Dermis lymphatic vessel endothelial cell (primary cell): ENCODE measurements around the gene PAGR1. TPM values are rescaled to one million over a fixed set of nuclear protein-coding genes. Genes with fewer than 3 reads are reported as not detected.

Source experiments
- total RNA-seq: library from RNA; depleted of rRNA; stranded (reverse); fragments of >200 nt; gene quantifications from 2 replicates; pipeline ENCODE4 v1.2.1, GENCODE V29; 2014

The PAGR1 gene
- 14.0 and 15.6 TPM in 2 replicates for total RNA-seq

DNA sequence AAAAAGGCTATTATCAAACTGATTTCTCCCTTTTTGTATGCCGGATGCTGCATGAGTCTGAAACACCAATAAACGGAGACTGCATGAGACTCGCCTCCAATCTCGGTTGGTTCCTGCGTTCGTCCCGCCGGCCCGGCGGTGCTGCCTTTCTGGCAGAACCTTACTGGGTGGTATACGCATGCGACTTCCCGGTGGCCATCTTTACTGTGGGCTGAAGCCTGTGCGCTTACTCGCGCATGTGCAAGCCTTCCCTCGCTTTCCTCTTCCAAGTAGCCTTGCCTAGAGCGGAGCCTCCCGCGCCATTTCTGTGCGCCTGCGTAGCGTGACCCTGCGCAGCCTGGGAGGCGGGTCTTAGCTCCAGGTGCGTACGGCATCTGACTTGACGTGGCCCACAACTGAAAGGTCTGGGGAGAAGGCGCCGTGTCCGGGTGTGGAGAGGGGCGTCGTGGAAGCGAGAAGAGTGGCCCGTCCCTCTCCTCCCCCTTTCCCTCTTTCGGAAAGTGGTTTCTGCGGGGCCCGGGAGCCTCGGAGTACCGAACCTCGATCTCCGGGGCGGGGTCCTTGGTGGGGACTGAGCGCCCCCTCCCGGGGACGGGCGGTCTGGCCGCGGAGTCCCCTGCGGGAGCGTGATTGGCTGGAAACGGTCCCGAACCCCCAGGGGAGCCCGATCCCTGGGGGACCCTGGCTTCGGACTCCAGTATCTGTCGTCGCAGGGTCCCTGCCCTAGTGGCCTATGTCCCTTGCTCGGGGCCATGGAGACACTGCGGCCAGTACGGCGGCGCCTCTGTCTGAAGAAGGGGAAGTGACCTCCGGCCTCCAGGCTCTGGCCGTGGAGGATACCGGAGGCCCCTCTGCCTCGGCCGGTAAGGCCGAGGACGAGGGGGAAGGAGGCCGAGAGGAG is at the start of gene PAGR1:
PAGR1 (plus strand) TSS at position 360 of the 901 bp plus-strand sequence; CDS start at position 734, 374 bp downstream.

DNA sequence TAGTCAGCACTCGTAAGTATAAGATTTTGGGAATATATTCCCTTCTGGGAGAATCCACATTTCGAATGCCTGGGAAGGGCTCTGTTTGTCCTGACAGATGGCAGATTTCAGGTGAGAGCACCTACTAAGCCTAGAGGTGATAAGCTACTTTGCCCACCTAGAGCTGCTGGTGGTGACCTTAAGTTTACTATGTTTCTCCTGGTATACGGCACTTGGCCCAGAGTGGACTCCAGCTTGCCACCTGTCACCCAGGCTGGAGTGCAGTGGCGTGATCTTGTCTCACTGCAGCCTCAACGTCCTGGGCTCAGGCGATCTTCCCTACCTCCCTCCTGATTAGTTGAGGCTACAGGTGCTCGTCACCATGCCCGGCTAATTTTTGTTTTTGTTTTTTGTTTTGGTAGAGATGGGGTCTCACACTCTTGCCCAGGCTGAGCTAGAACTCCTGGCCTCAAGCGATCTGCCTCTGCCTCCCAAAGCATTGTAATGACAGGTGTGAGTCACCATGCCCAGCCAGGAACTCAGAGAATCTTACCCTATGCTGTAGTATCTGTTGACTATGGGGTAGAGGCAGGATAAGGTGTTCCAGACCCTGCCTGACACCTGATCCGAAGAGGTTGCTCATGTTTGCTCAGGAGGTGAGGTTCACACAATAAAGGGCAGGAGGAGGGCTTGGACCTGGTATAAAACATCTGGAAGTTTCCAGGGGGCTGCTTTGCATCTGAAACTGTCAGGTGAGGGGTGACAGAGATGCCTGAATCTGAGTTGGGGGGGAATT is 38.2 kb upstream of the PAGR1 start, which contains the start of gene ZG16:
ZG16 (plus strand) TSS at position 681 of the 775 bp plus-strand sequence. CDS start 1,011 bp downstream, outside the sequence.

DNA sequence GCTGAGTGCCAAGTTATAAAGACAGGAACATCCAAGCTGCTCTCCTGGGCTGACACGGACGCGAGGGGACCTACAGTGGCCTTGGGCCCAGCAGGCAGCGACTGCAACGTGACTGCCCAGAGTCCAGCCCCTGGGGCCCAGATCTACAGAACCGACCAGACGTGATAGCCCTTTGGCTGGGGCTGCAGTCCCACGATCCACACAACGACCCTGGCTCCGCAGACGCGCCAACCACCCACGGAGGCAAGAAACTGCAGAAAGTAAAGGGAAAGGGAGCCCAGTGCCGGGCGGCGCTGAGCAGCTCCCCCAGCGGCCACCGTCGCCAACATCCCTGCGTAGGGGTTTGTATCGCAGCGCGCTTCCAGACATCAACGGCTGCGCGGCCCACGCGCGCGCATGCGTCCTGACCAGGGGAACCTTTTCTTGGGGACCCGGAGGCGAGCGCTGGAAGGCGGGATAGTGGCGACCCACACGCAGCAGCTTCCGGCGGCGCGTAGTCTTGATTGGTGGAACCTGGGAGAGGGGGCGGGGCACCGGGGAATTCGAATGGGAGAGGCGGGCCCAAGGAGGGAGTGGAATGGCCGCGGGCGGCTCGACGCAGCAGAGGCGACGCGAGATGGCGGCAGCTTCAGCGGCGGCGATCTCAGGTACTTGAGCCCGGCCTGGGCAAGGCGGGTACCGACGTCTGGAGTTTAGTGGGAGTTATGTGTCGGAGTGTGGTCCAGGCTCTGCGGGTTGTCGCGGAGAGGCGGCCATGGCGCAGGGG is 25.6 kb upstream of the PAGR1 start, which contains the start of gene KIF22:
KIF22 (plus strand) TSS at position 569 of the 766 bp plus-strand sequence; CDS start at position 578, 9 bp downstream.

DNA sequence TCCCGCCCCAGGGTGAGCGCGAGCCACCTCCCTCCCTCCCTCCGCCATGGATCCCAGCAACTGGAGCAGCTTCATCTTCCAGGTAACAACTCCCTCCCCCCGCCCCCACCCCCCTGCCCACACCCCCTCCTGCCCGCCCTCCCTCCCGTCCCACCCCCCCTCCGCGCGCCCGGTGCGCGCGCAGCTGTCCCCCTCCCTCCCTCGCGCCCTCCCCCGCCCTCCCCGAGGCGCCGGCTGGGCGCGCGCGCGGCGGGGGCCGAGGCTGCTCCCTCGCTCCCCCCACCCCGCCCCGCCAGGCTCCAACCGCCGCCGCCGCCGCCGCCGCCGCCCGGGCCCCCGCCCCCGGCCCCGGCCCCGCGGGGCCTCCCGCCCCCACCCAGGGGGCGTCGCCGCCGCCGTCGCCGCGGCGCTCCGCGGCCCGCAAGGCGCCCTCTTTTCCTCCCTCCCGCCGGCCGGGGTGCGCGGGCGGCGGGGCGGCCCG is 9.8 kb upstream of the PAGR1 start, which contains the start of gene MAZ:
MAZ (plus strand) TSS at position 431 of the 481 bp plus-strand sequence. CDS start 173 bp downstream, outside the sequence.

DNA sequence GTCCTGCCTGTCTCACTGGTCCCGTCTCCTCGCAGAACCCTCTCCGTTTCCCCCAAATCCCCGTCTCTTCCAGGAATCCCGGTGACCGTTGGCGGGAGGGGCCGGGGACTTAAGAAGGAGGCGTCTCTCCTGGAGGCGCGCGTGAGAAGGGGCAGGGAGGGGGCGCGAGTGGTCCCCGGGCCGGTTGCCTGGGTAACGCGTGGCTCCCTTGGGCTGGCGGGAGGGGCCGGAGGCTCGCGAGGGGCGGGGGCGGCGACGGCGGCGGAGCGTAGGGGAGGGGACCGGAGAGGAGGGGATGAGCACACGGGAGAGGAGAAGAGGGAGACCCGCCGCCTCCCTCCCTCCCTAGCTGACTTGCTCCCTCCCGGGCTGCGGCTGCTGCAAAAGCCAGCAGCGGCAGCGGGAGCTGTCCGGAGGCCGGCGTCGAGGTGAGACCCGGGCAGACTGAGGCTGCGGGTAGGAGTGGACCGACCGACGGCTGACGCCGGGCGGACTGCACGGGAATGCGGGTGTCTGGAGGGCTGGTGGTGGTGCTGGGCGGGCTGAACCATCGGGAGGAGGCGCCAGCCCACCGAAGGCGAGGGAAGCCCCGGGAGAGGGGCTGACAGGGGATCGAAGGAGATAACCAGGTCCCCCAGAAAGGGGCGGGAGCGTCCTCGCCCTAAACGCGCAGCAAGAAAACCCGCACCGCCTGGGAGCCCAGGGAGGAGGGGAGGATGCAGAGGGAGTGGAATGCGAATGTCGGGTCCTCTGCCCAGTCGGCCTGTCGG is 3.9 kb upstream of the PAGR1 start, which contains the start of gene PRRT2:
PRRT2 (plus strand) TSS at position 298 of the 770 bp plus-strand sequence. CDS start 862 bp downstream, outside the sequence.

DNA sequence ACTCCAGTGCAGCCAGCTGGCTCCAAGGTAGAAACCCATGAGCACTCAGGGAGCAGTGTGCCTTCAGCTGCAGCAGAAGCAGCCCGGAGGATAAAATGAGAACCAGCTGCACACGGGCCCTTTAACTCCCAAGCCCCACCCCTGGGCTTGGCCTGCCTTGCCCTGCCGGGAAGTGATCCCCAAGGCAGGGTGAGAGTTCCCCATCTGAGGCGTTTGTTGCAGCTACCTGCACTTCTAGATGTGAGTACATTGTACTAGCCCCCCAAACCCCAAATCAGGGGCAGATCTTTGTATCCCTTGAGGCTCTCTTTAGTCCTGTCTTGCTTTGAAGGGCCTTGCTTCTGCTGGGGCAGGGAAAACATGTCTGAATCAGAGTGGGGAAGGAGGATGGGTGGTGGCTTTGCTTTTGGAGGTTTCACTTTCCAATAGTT is 4.3 kb downstream of the PAGR1 start, which contains the start of gene MVP:
MVP (plus strand) TSS at position 192 of the 431 bp plus-strand sequence. CDS start 10,088 bp downstream, outside the sequence.

DNA sequence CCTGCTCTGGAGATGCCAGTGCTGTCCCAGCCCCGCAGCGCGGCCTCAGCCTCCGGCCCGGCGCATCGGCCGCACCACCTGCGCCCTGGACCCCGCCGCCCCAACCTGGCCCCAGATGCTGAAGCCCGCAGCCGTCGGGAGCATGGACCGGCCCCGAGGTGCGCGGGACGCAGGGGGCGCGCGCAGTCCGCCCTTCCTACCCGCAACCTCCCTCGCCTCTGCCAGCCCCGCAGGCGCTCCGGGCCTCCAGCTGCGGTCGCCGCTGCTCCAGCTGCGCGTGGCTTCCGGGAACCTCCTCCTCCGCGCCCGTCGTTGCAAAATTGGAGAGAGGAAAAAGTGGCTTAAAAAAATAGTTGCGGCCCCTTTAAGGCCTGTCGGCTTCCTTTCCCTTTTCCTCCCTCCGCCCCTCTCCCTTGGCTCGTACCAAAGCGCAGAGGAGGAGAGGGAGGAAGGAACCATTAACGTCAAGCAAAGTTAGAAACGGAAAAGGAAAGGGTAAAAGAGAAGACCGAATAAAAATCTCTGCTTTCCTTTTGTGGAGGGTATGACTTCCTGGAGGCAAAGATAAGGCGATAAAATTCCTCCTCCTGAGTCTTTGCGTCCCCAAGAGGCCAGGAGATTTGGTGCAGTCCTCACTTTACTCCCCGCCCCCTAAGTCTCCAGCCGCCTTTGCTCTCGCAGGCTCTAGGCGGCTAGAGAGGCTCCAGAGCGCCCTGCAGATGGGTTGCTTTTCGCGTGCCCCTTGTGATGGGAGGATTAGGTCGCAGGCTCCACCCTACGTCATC is 47.1 kb downstream of the PAGR1 start, which contains the start of gene CDIPT:
CDIPT (minus strand) TSS at position 343 of the 785 bp plus-strand sequence. CDS start 369 bp downstream, outside the sequence.

Other genes with a start within 250 kb of the PAGR1 start
- gene SPN, start 152.9 kb upstream of the PAGR1 start, total RNA-seq: not detected in 2 replicates
- 0.65 TPM in 1 of 2 replicates, not detected in the other for gene QPRT, start 137.0 kb upstream of the PAGR1 start, total RNA-seq
- not detected in 2 replicates for gene C16orf54, start 70.2 kb upstream of the PAGR1 start, total RNA-seq
- not detected in 2 replicates for gene ZG16, start 37.9 kb upstream of the PAGR1 start, total RNA-seq
- 15.1 TPM in 2 replicates for gene KIF22, start 25.4 kb upstream of the PAGR1 start, total RNA-seq
- 102 and 129 TPM in 2 replicates for gene MAZ, start 9.6 kb upstream of the PAGR1 start, total RNA-seq
- under 0.01 and 0.09 TPM in 2 replicates for gene PRRT2, start 4.0 kb upstream of the PAGR1 start, total RNA-seq
- 106 and 116 TPM in 2 replicates for gene MVP, start 4.3 kb downstream of the PAGR1 start, total RNA-seq
- 68.7 and 73.8 TPM in 2 replicates for gene CDIPT, start 47.1 kb downstream of the PAGR1 start, total RNA-seq
- 0.26 and 0.98 TPM in 2 replicates for gene SEZ6L2, start 83.4 kb downstream of the PAGR1 start, total RNA-seq
- 0.17 and 0.33 TPM in 2 replicates for gene ASPHD1, start 84.3 kb downstream of the PAGR1 start, total RNA-seq
- gene KCTD13, start 110.1 kb downstream of the PAGR1 start, total RNA-seq: 2.6 and 3.2 TPM in 2 replicates
- 54.8 and 69.0 TPM in 2 replicates for gene TMEM219, start 145.9 kb downstream of the PAGR1 start, total RNA-seq
- 77.8 and 79.8 TPM in 2 replicates for gene TAOK2, start 157.7 kb downstream of the PAGR1 start, total RNA-seq
- gene HIRIP3, start 179.5 kb downstream of the PAGR1 start, total RNA-seq: 3.6 and 5.5 TPM in 2 replicates
- gene INO80E, start 180.1 kb downstream of the PAGR1 start, total RNA-seq: 16.6 and 17.7 TPM in 2 replicates
- 0.09 and 0.33 TPM in 2 replicates for gene DOC2A, start 194.9 kb downstream of the PAGR1 start, total RNA-seq
- gene C16orf92, start 207.0 kb downstream of the PAGR1 start, total RNA-seq: not detected in 2 replicates
- not detected in 2 replicates for gene TLCD3B, start 215.1 kb downstream of the PAGR1 start, total RNA-seq
- gene ALDOA, start 249.6 kb downstream of the PAGR1 start, total RNA-seq: 155 and 225 TPM in 2 replicates